GM21381 (cell line): ENCODE data around the gene SMPD4.
"Not testable (repeated sequence)": the region's sequence is repeated elsewhere in the genome, so short reads cannot be mapped to it uniquely, and the experiment has no call there.

ENCODE experiments used
- ATAC-seq: cut with Tn5 transposase; IDR thresholded peaks from one replicate; pipeline ENCODE4 v1.9.1; 2021; ENCODE audit warnings: mild to moderate bottlenecking, moderate library complexity; ENCODE audit not compliant: unreplicated experiment

The SMPD4 gene

GRCh38 chr2:130141002-130141401 is 40.4 kb downstream of the SMPD4 start:
- not testable (repeated sequence) for ATAC-seq

GRCh38 chr2:130140516-130140915 is 40.9 kb downstream of the SMPD4 start:
- ATAC-seq = not testable (repeated sequence)

GRCh38 chr2:130139331-130140280 is 41.8 kb downstream of the SMPD4 start:
- not testable (repeated sequence) for ATAC-seq

GRCh38 chr2:130138841-130139251 is 42.6 kb downstream of the SMPD4 start:
- ATAC-seq = not testable (repeated sequence)

GRCh38 chr2:130138326-130138725 is 43.1 kb downstream of the SMPD4 start:
- not testable (repeated sequence) for ATAC-seq

GRCh38 chr2:130137118-130137517 is 44.3 kb downstream of the SMPD4 start:
- not testable (repeated sequence) for ATAC-seq

GRCh38 chr2:130136546-130136945 is 44.9 kb downstream of the SMPD4 start:
- not testable (repeated sequence) for ATAC-seq

- no peak for ATAC-seq
Measured at GRCh38 chr2:130135692-130136541, 45.5 kb downstream of the SMPD4 start.

GRCh38 chr2:130129120-130129829 is 52.1 kb downstream of the SMPD4 start, which contains the start of gene POTEF:
POTEF (minus strand) TSS chr2:130129222; CDS start chr2:130120515, 8,707 bp downstream.
- not testable (repeated sequence) for ATAC-seq

- ATAC-seq = not testable (repeated sequence)
Measured at GRCh38 chr2:130128464-130128863, 52.9 kb downstream of the SMPD4 start.

GRCh38 chr2:130127726-130128125 is 53.7 kb downstream of the SMPD4 start:
- not testable (repeated sequence) for ATAC-seq

GRCh38 chr2:130120924-130121323 is 60.5 kb downstream of the SMPD4 start:
- not testable (repeated sequence) for ATAC-seq

GRCh38 chr2:130102597-130103363 is 78.6 kb downstream of the SMPD4 start:
- not testable (repeated sequence) for ATAC-seq
